HG03565 (cell line): Measurements from ENCODE around the gene NELL1.

Source experiments
- ATAC-seq: cut with Tn5 transposase; IDR thresholded peaks from one replicate; pipeline ENCODE4 v1.9.1; 2021; ENCODE audit warnings: mild to moderate bottlenecking, moderate library complexity; ENCODE audit not compliant: unreplicated experiment

The NELL1 gene

DNA sequence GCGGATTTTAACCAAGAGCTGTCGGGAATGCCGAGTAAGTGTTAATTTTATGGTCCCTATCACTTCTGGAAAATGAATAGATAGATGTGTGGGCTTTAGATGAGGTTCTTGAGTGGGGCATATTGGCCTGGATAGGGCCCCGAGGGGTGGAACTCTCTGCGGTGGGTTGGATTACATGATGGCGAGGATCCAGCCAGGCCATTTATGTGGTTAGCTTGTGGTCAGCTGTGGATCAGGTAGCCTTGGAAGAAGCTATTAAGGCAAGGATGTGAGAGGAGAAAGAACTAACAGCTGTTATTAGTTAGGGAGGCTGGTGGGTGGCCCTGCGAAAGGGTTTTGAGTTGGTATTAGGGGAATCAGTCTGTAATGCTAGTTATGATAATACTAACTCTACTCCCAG lies 268.4 kb downstream of the NELL1 start:
- ATAC-seq, result no peak

DNA sequence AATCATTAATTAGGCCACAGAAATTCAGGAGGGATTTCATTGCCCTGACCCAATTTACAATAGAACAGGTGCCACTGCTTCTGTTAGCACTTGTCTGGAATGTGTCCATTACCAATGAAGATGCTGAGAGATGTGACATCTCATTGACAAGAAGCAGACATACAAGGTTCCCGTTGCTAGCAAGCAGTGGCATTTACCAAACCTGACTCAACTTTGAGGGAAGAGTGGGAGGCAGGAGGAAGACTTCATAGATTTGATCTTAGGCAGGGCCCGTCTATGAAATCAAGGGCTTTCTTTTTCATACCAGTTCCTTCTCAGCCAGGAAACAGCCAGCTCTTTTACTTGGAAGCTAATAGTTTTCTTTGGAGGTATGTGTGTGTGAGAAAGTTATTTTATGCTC lies 280.2 kb downstream of the NELL1 start:
- ATAC-seq, result no peak

DNA sequence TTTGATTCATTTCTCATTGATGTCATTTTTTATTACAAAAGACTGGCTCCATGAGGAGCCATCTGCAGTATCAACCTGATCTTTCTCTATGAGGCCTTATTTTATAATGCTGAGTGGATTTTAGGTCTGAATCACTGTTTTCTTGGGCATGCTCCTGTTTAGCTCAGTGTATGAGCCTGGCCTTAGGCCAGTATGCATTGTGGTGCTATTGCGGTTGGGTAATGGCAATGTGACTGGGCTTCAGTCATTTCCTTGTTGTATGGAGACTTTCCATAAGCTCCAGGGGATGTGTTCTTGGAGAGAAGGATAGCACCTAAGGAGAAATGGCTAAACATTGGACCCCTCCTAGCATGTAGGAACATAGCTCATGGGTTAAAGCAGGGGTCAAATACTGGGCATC lies 293.2 kb downstream of the NELL1 start:
- ATAC-seq, result no peak

GRCh38 chr11:20963596-20963995 lies 294.2 kb downstream of the NELL1 start:
- ATAC-seq, result no peak

- ATAC-seq, result no peak
Observed at GRCh38 chr11:20964985-20965384, 295.6 kb downstream of the NELL1 start.

DNA sequence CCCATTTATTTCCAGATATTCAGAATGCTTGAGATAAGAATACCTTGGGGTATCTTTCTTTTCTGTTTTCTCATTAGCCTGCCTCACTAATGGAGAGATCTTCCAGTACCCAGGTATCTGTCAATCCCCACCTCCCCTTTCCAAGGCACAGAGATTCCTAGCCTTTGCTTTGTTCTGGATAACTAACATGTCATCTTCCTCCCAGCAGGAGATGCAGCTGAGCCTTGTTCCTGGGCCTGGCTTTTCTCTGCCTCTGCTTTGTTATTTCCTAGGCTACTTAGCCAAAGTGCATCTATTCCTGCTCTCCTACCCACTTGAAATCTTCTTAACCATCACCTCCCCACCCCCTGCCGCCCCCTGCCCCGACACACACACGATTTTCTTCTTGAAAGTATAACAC lies 297.1 kb downstream of the NELL1 start:
- ATAC-seq, result no peak

DNA sequence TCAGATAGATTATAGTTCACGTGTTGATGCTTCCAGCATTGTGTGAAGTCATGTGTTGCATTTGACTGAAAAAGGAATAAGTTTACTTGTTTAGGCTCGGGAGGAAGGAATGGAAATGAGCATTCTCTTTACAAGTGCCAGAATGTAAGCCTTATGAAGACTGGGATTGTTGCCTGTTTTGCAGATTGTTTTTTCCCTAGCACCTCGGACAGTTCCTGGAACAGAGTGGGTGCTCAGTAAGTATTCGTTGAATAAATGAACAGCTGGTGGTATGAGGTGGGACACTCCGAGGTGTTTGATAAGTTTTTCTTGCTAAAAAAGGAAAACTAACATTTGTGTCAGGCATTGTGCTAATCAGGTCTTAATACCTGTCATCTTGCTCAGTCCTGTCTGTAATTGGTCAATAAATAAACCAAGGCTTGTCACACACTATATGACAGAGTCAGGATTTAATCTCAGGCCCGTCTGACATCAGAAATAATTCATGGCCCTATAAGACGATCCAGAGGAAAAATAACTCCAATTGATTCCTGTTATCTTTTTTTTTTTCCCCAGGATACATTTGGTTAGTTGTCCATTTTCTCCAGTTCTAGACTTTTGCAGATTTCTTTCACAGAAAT lies 304.7 kb downstream of the NELL1 start:
- ATAC-seq, result no peak

DNA sequence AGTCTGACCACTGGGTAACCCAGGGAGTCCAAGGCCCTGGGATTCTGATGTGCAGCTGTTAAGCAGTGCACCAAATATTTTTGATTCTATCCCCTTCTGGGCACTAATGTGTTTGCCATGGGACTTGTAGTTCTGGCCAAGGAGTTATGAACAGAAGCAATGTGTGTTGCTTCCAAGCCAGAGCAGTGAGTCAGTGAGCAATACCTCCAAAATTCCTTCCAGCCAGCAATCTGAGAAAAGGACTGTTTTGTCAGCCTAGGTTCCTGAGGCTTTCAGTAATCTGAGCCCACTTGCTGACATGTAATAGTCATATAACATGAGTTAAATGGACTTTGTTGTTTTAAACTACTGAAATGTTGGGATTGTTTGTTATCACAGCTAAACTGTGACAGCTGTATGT lies 311.4 kb downstream of the NELL1 start:
- no peak for ATAC-seq

DNA sequence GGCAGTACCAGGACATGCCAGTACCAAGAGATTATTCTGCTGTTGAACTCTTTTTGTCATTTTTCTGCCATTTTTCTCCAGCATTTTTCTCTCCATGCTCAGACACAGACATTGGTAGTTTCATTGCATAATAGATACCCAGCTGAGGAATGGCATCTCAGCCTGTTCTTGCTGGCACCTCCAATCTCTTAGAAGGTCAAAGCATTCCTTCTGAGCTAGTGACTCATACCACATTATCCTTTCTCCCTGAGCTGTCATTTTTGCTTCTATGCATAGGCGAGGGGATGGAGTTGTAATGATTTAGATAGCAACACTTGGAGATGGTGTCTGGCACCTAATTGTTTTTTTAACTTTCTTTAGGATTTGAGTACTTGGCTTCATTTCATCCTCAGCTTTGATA lies 321.1 kb downstream of the NELL1 start:
- ATAC-seq, result no peak

DNA sequence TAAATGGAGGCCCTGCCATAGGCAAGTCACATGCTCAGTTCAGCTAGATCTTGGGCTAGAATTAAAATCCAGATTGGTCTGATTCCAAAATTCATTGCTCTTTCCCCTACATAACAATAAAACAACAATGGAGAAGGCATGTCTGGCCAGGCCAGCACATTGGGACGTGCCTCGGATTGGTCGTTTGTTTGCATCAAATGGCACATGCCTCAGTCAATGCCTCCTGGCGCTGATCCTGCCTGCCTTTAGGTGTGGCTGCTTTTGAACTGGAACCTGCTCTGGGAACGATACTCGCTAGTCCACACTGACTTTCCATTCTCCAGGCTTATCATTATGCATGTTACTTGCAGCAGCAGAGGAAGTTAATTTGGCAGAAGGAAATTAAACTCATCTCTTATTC lies 322.1 kb downstream of the NELL1 start:
- ATAC-seq, result no peak

GRCh38 chr11:21007297-21007696 lies 337.9 kb downstream of the NELL1 start:
- no peak for ATAC-seq

DNA sequence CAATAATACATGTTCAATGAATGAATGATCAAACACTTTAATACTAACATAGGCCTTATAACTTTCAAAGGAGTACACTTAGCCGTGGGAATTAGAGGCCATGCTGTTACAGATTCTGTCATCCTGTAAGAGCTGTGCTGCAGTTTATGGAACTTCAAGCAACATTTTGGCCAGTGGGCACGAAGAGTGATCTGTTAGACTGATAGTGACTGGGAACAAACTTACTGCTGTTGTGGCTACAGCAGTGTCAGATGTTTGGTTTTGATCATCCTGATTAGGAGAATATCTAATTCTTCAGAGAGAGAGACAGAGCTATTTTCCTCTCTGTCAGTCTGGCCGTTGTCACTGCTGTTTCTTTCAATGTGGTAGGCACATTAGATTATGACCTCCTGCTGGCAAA lies 348.9 kb downstream of the NELL1 start:
- no peak for ATAC-seq

GRCh38 chr11:21026685-21027084 lies 357.3 kb downstream of the NELL1 start:
- no peak for ATAC-seq

DNA sequence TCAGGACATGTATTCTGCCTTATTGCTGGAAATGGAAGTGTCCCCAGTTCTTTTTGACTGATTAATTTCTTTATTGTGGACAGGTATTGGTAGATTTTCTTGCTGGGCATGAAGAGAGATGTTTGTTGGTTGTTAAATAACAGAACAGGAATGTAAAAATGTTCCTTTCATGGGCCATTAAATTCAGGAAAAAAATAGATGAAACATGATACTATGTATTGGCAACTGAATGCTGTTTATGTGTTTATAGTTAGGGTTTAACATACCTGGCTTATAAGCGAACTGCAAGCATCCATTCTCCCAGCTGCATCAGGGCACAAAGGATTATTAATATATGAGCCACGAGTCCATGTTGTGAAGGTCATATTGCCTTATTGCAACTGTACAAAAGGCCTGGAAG lies 368.5 kb downstream of the NELL1 start:
- no peak for ATAC-seq

DNA sequence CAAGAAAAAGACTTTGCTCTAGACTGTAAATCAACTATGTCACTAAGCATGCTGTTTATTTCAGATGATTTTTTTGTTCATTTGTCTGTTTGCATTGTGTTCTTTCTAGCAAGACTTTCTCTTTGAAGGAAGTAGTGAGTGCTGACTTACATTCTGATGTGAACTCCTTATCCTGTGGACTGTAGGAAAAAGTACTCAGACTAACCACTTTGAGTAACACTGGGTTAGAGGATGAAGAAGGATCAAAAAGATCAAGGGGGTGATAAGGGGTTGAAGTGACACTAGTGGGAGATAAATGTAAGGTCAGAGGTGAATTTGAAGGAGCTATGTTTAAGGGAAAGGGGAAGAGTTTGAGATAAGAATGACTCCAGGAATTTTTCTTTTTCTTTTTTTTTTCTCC lies 369.4 kb downstream of the NELL1 start:
- ATAC-seq, result no peak

- ATAC-seq, result no peak
Observed at GRCh38 chr11:21040630-21041029, 371.2 kb downstream of the NELL1 start.

DNA sequence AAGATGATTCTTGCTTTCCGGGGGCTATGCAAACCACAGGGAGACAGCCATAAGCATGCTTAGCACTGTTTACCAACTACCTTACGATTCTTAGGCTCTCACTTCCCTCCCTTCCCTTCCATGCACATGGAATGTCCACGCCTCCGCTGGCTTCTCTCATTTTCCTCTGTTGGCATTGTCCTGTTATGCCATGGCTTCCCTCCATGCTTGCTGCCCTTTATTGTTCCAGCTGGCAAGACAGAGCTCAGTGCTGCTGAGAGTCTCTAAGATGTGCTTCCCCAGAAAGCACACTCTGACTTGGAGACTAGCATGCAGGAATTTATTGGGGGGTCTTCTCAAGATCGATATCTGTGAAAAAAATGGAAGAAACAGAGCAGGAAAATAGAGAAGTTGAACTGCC lies 379.2 kb downstream of the NELL1 start:
- no peak for ATAC-seq

DNA sequence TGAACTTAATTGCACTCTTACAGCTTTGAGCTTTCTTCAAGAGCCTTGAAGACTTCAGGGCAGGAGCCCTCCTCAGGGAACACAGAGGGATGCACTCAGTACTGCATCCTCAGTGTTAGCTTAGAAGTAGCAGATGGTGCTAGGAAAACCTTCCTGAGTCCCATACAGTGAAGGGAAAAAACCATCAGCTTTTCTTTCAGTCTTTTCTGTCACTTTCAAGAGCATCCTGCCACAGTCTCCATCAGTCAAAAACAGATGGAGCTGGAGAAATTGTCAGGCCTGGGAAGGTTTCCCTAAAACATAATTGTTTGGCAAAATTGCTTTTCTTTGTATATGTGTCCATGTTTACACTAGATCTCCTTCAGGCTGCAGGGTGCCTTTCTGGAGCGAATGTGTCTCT lies 384.1 kb downstream of the NELL1 start:
- ATAC-seq, result no peak

GRCh38 chr11:21056644-21057043 lies 387.3 kb downstream of the NELL1 start:
- ATAC-seq, result no peak

DNA sequence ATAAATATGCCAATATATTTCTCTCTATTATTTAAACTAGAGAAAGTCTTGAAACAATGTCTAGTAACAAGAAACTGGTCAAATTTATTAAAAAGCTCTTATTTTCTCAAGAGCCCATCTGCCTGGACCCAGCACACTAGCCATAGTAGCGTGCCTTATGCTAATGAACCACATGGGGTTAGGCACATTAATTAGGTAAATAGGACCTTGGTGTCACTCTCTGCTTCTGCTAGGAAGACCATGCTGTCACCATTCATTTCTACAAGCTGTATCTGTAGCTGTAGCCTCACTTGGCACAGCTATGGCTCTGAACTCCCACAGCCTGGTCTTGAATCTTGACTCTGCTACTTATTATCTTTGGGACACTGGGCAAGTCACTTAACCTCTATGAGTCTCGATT lies 390.5 kb downstream of the NELL1 start:
- ATAC-seq, result no peak

- ATAC-seq, result no peak
Observed at GRCh38 chr11:21066030-21066429, 396.6 kb downstream of the NELL1 start.

DNA sequence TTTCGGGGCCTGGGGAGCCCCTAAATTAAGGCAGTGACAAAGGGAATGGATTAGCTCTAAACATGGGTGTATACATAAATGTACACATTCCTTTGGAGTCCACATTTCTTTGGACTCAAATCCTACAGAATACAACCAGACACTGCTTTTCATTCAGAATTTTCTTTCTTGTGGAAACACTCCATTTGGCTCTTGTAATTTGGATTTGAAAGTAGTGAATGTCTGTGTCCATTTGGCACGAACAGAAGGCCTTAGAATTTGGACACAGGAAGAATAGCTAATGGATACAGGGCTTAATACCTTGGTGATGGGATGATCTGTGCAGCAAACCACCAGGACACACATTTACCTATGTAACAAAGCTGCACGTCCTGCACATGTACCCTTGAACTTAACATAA lies 399.5 kb downstream of the NELL1 start:
- ATAC-seq, result no peak

DNA sequence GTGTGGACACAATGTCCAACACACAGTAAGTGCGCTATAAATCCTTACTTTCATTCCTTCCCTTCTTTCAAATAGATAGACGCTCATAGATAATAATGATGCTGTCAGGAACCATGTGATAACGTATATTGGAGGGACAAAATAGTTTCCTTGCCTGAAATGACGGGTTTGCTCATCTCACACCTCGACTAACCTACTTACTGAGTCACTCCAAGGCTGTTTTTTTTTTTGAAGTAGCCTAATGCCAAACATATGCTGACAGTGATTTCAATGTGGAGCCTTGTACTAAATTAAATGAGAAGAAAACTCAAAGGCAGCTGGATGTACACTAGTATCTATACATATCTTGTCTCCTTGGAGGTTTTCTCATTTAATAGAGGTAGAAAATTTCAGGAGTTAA lies 400.5 kb downstream of the NELL1 start:
- ATAC-seq, result no peak

DNA sequence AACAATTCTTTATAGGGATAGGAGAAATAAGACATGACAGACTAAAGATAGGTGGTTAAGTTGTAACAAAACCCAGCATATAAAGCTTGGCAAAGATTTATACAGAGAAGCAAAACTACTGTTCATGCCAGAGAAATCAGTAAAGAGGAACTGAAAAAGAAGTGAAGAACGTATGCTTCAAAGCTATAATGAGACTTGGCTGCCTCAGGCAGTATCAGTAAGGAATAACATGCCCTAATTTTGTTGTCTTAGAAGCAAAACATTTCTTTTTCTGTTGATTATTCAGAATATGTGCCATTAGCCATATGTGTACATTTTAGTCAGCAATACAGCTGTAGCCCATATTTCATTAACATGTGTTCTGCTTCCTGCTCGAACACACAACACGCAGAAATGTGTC lies 403.2 kb downstream of the NELL1 start:
- ATAC-seq, result peak; percentile 91
